ENCODE results near the gene NEIL3. TPM values are rescaled to one million over a fixed set of nuclear protein-coding genes. Genes with fewer than 3 reads are reported as not detected.
A peak's percentile ranks its signal among the peaks of the same experiment; 100 is the strongest.

The NEIL3 gene
- total and polyA plus RNA-seq, 2 of the 8 experiments (the other 6 are each of a cell fraction or from before 2014, with no cell fraction given) = 5.5 to 11.0 TPM

- Histone ChIP-seq H3K4me3 (ENCODE audit: extremely low read depth in 1 of 4, insufficient read depth in 2 of 4, low read depth in 3 of 4, low read length in 4 of 4) (no peak overlapping the region), H2AK5ac (ENCODE audit: low read depth, low read length) (no peak overlapping the region), H2BK20ac (ENCODE audit: low read length) (no peak overlapping the region), H3K4ac (replicated peaks; ENCODE audit: insufficient read length, low read depth, low read length) (no peak overlapping the region), H3K9ac (replicated peaks in 1 of 4; ENCODE audit: extremely low read depth in 1 of 4, low read depth in 3 of 4, low read length in 3 of 4) (no peak overlapping the region), H3K27ac (ENCODE audit: low read depth, low read length) (no peak overlapping the region), H3K36me3 (ENCODE audit: control insufficient read depth in 2 of 4, insufficient read depth in 4 of 4, low read length in 3 of 4) (no peaks in the 10 kb centered on the region), H2AFZ (ENCODE audit: low read length) (no peak overlapping the region), H3K4me2 (ENCODE audit: insufficient read depth in 1 of 2, low read depth in 2 of 2, low read length in 2 of 2) (no peak overlapping the region), H2BK5ac (ENCODE audit: low read depth, low read length) (no peak overlapping the region), H4K8ac (ENCODE audit: extremely low read depth, insufficient read depth, low read length) (no peak overlapping the region), H3K79me1 (ENCODE audit: low read depth, low read length) (no peaks in the 10 kb centered on the region), H3K27me3 (replicated peaks in 1 of 4; ENCODE audit: control insufficient read depth in 3 of 4, extremely low read depth in 1 of 4, insufficient read depth in 3 of 4, low read length in 3 of 4) (no peaks in the 10 kb centered on the region), H3K23me2 (ENCODE audit: low read depth, low read length) (no peaks in the 10 kb centered on the region), H3K23ac (ENCODE audit: insufficient read length) (no peak overlapping the region), H3K4me1 (replicated peaks in 1 of 4; ENCODE audit: control insufficient read depth in 3 of 4, insufficient read depth in 4 of 4, low read length in 3 of 4) (no peaks in the 10 kb centered on the region), H3K56ac (replicated peaks; ENCODE audit: insufficient read length, low read depth, low read length) (no peak overlapping the region), H3K79me2 (ENCODE audit: control insufficient read depth in 1 of 2, insufficient read depth in 2 of 2, low read length in 2 of 2) (no peaks in the 10 kb centered on the region), H2BK120ac (replicated peaks; ENCODE audit: low read depth, low read length) (no peak overlapping the region), H3K18ac (ENCODE audit: extremely low read depth, low read length) (no peak overlapping the region), H4K5ac (ENCODE audit: insufficient read length, low read depth, low read length) (no peak overlapping the region), H2BK15ac (ENCODE audit: low read length) (no peak overlapping the region), H2BK12ac (ENCODE audit: low read depth, low read length) (no peak overlapping the region), H4K91ac (replicated peaks; ENCODE audit: insufficient read length, low read length) (no peak overlapping the region), H3K9me3 (ENCODE audit: insufficient read depth in 2 of 2, low read depth in 1 of 2, low read length in 1 of 2) (peaks cover 7% of the 10 kb centered on the region in 2 experiments), H3K14ac (ENCODE audit: insufficient read length) (no peak overlapping the region), H4K20me1 (replicated peaks in 1 of 2; ENCODE audit: control insufficient read depth in 1 of 2, insufficient read depth in 2 of 2, low read length in 2 of 2) (no peaks in the 10 kb centered on the region)
- ChIA-PET CTCF (ENCODE audit: partially characterized antibody) (no interaction called here), POLR2A (ENCODE audit: partially characterized antibody) (no interaction called here)
- DNase-seq (ENCODE audit: low read depth in 1 of 2, low spot score in 2 of 2) (no peak), FAIRE-seq (no peak)
- peak; percentile 14; the same call in 1 of the 2 replicates for TF ChIP-seq CEBPB (IDR thresholded peaks at IDR 0.05; ENCODE audit: low read depth, low read length)
- no peak for TF ChIP-seq GTF2F1 (IDR thresholded peaks at IDR 0.05; ENCODE audit: borderline replicate concordance, low read depth, low read length)
- 95% methylated on average over 4 of the region's 4 CpGs; no CpG with 5 or more reads in 1 of the 2 experiments for WGBS, 2 experiments (ENCODE audit: extremely low coverage in 1 of 2, insufficient coverage in 1 of 2, insufficient read length in 1 of 2, insufficient replicate concordance in 2 of 2, low coverage in 1 of 2, low lambda C conversion rate in 2 of 2, missing lambda C conversion rate in 1 of 2)
Observed at GRCh38 chr4:177302371-177303100, 7.1 kb upstream of the NEIL3 start.

All from H1 (cell line).